Ovary (tissue), 3 donors: ENCODE results near the gene IKZF3.

ENCODE experiments used
- POLR2A ChIP-seq: fragments of 450-650 bp; IDR thresholded peaks from one replicate; pipeline ENCODE4 v1.6.1; 2017; ENCODE audit warnings: antibody characterized with exemption, mild to moderate bottlenecking, moderate library complexity
- TF ChIP-seq, protein P1 (sequence below), 3 donors: fragments of 450-650 bp in 2 of 3; fragments of 200-600 bp in 1 of 3; IDR thresholded peaks; one replicate each; pipeline versions ENCODE4 v1.5.1 to v1.8.0; 2016 to 2022; ENCODE audit warnings: antibody characterized with exemption in 3 of 3, mild to moderate bottlenecking in 1 of 3
- donor health status: DM: no; HTN: no; CAD: no.

GRCh38 chr17:39809221-39809620 lies 54.9 kb downstream of the IKZF3 start:
- no peak for TF ChIP-seq POLR2A
- TF ChIP-seq, protein P1, sequence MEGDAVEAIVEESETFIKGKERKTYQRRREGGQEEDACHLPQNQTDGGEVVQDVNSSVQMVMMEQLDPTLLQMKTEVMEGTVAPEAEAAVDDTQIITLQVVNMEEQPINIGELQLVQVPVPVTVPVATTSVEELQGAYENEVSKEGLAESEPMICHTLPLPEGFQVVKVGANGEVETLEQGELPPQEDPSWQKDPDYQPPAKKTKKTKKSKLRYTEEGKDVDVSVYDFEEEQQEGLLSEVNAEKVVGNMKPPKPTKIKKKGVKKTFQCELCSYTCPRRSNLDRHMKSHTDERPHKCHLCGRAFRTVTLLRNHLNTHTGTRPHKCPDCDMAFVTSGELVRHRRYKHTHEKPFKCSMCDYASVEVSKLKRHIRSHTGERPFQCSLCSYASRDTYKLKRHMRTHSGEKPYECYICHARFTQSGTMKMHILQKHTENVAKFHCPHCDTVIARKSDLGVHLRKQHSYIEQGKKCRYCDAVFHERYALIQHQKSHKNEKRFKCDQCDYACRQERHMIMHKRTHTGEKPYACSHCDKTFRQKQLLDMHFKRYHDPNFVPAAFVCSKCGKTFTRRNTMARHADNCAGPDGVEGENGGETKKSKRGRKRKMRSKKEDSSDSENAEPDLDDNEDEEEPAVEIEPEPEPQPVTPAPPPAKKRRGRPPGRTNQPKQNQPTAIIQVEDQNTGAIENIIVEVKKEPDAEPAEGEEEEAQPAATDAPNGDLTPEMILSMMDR (IDR thresholded peaks at IDR 0.05), result no peak
